Measurements from ENCODE around the gene NACC1. TPM values are rescaled to one million over a fixed set of nuclear protein-coding genes. Genes with fewer than 3 reads are reported as not detected.

Gene NACC1
- total RNA-seq, 1 experiment from 2014 or later: 237 TPM

- TF ChIP-seq, protein P1, sequence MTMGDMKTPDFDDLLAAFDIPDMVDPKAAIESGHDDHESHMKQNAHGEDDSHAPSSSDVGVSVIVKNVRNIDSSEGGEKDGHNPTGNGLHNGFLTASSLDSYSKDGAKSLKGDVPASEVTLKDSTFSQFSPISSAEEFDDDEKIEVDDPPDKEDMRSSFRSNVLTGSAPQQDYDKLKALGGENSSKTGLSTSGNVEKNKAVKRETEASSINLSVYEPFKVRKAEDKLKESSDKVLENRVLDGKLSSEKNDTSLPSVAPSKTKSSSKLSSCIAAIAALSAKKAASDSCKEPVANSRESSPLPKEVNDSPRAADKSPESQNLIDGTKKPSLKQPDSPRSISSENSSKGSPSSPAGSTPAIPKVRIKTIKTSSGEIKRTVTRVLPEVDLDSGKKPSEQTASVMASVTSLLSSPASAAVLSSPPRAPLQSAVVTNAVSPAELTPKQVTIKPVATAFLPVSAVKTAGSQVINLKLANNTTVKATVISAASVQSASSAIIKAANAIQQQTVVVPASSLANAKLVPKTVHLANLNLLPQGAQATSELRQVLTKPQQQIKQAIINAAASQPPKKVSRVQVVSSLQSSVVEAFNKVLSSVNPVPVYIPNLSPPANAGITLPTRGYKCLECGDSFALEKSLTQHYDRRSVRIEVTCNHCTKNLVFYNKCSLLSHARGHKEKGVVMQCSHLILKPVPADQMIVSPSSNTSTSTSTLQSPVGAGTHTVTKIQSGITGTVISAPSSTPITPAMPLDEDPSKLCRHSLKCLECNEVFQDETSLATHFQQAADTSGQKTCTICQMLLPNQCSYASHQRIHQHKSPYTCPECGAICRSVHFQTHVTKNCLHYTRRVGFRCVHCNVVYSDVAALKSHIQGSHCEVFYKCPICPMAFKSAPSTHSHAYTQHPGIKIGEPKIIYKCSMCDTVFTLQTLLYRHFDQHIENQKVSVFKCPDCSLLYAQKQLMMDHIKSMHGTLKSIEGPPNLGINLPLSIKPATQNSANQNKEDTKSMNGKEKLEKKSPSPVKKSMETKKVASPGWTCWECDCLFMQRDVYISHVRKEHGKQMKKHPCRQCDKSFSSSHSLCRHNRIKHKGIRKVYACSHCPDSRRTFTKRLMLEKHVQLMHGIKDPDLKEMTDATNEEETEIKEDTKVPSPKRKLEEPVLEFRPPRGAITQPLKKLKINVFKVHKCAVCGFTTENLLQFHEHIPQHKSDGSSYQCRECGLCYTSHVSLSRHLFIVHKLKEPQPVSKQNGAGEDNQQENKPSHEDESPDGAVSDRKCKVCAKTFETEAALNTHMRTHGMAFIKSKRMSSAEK (CRISPR knock-in tag; IDR thresholded peaks at IDR 0.05; ENCODE audit: borderline replicate concordance): no peak
- TF ChIP-seq, protein P2, sequence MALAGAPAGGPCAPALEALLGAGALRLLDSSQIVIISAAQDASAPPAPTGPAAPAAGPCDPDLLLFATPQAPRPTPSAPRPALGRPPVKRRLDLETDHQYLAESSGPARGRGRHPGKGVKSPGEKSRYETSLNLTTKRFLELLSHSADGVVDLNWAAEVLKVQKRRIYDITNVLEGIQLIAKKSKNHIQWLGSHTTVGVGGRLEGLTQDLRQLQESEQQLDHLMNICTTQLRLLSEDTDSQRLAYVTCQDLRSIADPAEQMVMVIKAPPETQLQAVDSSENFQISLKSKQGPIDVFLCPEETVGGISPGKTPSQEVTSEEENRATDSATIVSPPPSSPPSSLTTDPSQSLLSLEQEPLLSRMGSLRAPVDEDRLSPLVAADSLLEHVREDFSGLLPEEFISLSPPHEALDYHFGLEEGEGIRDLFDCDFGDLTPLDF (CRISPR knock-in tag; IDR thresholded peaks at IDR 0.05): no peak
- TF ChIP-seq IRF2 (CRISPR knock-in tag; IDR thresholded peaks at IDR 0.05; ENCODE audit: borderline replicate concordance, low read depth) (0 out of 2 replicates have a peak, but pooled peaks have one; percentile 40), GRHL2 (CRISPR knock-in tag; IDR thresholded peaks at IDR 0.05; ENCODE audit: insufficient replicate concordance, severe bottlenecking) (no peak), ESRRA (CRISPR knock-in tag; IDR thresholded peaks at IDR 0.05; ENCODE audit: borderline replicate concordance) (peak; percentile 63; the same call in 1 of the 2 replicates), GTF2I (CRISPR knock-in tag; conservative IDR thresholded peaks at IDR 0.05) (no peak), JAZF1 (CRISPR knock-in tag; IDR thresholded peaks at IDR 0.05) (no peak), CREM (CRISPR knock-in tag; IDR thresholded peaks at IDR 0.05) (peak; percentile 86), SP1 (CRISPR knock-in tag; conservative IDR thresholded peaks at IDR 0.05) (peak; percentile 91), NFATC4 (CRISPR knock-in tag; IDR thresholded peaks at IDR 0.05) (peak; percentile 76), ZNF232 (CRISPR knock-in tag; IDR thresholded peaks at IDR 0.05) (peak; percentile 96; the same call in 1 of the 2 replicates), NR3C1 (CRISPR knock-in tag; conservative IDR thresholded peaks at IDR 0.05; ENCODE audit: low read depth) (no peak), ZNF416 (CRISPR knock-in tag; IDR thresholded peaks at IDR 0.05) (peak; percentile 79), ZNF263 (CRISPR knock-in tag; IDR thresholded peaks at IDR 0.05; ENCODE audit: low read depth) (peak; percentile 24; the same call in 1 of the 2 replicates), MXD4 (CRISPR knock-in tag; IDR thresholded peaks at IDR 0.05; ENCODE audit: borderline replicate concordance) (no peak), STAT6 (CRISPR knock-in tag; conservative IDR thresholded peaks at IDR 0.05; ENCODE audit: low read depth) (no peak), MLX (CRISPR knock-in tag; IDR thresholded peaks at IDR 0.05) (peak; percentile 81; the same call in 1 of the 2 replicates), FOXJ3 (CRISPR knock-in tag; IDR thresholded peaks at IDR 0.05; ENCODE audit: borderline replicate concordance) (no peak), FOXK1 (CRISPR knock-in tag; IDR thresholded peaks at IDR 0.05) (peak; percentile 91), NR1H2 (CRISPR knock-in tag; IDR thresholded peaks at IDR 0.05) (no peak), MAX (CRISPR knock-in tag; IDR thresholded peaks at IDR 0.05) (peak; percentile 81), OVOL2 (CRISPR knock-in tag; IDR thresholded peaks at IDR 0.05; ENCODE audit: borderline replicate concordance) (no peak), E2F4 (CRISPR knock-in tag; IDR thresholded peaks at IDR 0.05; ENCODE audit: borderline replicate concordance, low read depth) (peak; percentile 34; the same call in 1 of the 2 replicates), EMX1 (CRISPR knock-in tag; IDR thresholded peaks at IDR 0.05) (0 out of 2 replicates have a peak, but pooled peaks have one; percentile 39)
- TF ChIP-seq, protein P3, sequence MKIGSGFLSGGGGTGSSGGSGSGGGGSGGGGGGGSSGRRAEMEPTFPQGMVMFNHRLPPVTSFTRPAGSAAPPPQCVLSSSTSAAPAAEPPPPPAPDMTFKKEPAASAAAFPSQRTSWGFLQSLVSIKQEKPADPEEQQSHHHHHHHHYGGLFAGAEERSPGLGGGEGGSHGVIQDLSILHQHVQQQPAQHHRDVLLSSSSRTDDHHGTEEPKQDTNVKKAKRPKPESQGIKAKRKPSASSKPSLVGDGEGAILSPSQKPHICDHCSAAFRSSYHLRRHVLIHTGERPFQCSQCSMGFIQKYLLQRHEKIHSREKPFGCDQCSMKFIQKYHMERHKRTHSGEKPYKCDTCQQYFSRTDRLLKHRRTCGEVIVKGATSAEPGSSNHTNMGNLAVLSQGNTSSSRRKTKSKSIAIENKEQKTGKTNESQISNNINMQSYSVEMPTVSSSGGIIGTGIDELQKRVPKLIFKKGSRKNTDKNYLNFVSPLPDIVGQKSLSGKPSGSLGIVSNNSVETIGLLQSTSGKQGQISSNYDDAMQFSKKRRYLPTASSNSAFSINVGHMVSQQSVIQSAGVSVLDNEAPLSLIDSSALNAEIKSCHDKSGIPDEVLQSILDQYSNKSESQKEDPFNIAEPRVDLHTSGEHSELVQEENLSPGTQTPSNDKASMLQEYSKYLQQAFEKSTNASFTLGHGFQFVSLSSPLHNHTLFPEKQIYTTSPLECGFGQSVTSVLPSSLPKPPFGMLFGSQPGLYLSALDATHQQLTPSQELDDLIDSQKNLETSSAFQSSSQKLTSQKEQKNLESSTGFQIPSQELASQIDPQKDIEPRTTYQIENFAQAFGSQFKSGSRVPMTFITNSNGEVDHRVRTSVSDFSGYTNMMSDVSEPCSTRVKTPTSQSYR (CRISPR knock-in tag; IDR thresholded peaks at IDR 0.05): peak; percentile 63; the same call in 1 of the 2 replicates
- TF ChIP-seq, protein P4, sequence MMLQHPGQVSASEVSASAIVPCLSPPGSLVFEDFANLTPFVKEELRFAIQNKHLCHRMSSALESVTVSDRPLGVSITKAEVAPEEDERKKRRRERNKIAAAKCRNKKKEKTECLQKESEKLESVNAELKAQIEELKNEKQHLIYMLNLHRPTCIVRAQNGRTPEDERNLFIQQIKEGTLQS (CRISPR knock-in tag; conservative IDR thresholded peaks at IDR 0.05): no peak
Observed at GRCh38 chr19:13152974-13153568, 35.0 kb downstream of the NACC1 start (continued).
